Activated naive CD8-positive, alpha-beta T cell treated with anti-CD3 and anti-CD28 coated beads for 36 hours (primary cell): ENCODE measurements around the gene HOXD4. TPM values are rescaled to one million over a fixed set of nuclear protein-coding genes. Genes with fewer than 3 reads are reported as not detected.

Experiments
- DNase-seq: peaks from one replicate; pipeline ENCODE4 v3.0.0; 2021
- H3K27ac Mint-ChIP-seq: one replicate; pipeline ENCODE4 v1.8.0; 2022; ENCODE audit warnings: mild to moderate bottlenecking, moderate library complexity, mixed read lengths
- H3K27me3 Mint-ChIP-seq: one replicate; pipeline ENCODE4 v1.8.0; 2022; ENCODE audit warnings: mild to moderate bottlenecking, mixed read lengths
- H3K36me3 Mint-ChIP-seq: one replicate; pipeline ENCODE4 v1.8.0; 2021; ENCODE audit warnings: mild to moderate bottlenecking, mixed read lengths
- H3K4me1 Mint-ChIP-seq: one replicate; pipeline ENCODE4 v1.8.0; 2021; ENCODE audit warnings: mixed read lengths
- H3K4me3 Mint-ChIP-seq: one replicate; pipeline ENCODE4 v1.8.0; 2022; ENCODE audit warnings: mild to moderate bottlenecking, moderate library complexity, mixed read lengths
- H3K9me3 Mint-ChIP-seq: one replicate; pipeline ENCODE4 v1.8.0; 2022; ENCODE audit warnings: mixed read lengths
- total RNA-seq, 2 experiments: library from RNA; stranded (reverse); gene quantifications; one replicate each; pipeline ENCODE4 v1.2.3, GENCODE V29; 2021

HOXD4 gene
- total RNA-seq, 2 experiments from 2014 or later, result not detected

DNA sequence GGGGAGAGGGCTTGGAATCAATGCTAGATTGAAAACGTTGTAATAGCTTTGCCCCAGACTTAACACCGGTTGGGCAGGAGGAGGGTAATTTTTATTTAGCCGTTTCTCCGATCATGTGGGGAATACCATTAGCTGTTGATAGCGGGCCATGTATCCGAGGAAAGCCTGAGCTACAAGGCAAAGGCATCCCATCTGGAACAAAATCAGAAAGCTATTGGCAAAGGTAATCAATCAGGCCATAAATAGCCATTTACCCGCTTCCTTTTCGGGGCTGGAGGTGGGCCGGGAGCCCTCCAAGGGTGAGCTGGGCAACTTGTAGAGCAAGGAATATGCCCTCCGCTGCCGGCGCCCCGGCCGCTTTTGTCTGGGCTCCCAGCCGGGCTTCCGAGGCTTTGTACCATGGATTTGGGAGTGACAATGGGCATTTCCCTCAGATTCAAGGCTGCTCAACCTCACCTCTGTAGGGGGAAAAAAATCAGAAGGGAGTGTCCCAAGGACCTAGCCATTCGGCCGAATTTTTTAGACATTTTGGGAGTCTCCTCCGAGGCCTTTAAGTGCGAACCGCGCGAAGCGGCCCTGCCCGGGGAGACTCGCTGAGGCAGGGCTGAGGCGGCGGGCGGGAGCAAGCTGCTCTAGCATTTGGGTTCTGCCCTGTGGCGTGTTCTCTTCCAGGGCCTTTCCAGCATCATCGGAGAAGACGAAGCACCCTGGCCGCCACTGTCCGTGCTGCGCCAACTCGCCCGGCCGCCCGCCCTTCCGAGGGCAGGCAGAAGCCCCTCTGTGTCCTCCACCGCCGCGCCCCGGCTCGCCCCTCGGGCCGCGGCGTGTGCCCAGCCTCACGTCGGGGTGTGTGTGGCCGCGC lies 29.9 kb upstream of the HOXD4 start:
- Mint-ChIP-seq H3K4me3 (no peak overlapping the region), H3K27me3 (peaks cover 95% of the 10 kb centered on the region), H3K27ac (no peak overlapping the region), H3K9me3 (peaks cover 5% of the 10 kb centered on the region), H3K36me3 (peaks cover 6% of the 10 kb centered on the region), H3K4me1 (peaks cover 7% of the 10 kb centered on the region)
- no peak for DNase-seq

GRCh38 chr2:176122052-176122682 lies 29.2 kb upstream of the HOXD4 start:
- H3K9me3 Mint-ChIP-seq, result peaks cover 2% of the 10 kb centered on the region
- H3K36me3 Mint-ChIP-seq, result peaks cover 2% of the 10 kb centered on the region
- H3K4me3 Mint-ChIP-seq, result peak overlapping the region; percentile 57
- peaks cover 9% of the 10 kb centered on the region for H3K4me1 Mint-ChIP-seq
- no peak for DNase-seq
- H3K27ac Mint-ChIP-seq, result no peak overlapping the region
- H3K27me3 Mint-ChIP-seq, result peaks cover 95% of the 10 kb centered on the region

DNA sequence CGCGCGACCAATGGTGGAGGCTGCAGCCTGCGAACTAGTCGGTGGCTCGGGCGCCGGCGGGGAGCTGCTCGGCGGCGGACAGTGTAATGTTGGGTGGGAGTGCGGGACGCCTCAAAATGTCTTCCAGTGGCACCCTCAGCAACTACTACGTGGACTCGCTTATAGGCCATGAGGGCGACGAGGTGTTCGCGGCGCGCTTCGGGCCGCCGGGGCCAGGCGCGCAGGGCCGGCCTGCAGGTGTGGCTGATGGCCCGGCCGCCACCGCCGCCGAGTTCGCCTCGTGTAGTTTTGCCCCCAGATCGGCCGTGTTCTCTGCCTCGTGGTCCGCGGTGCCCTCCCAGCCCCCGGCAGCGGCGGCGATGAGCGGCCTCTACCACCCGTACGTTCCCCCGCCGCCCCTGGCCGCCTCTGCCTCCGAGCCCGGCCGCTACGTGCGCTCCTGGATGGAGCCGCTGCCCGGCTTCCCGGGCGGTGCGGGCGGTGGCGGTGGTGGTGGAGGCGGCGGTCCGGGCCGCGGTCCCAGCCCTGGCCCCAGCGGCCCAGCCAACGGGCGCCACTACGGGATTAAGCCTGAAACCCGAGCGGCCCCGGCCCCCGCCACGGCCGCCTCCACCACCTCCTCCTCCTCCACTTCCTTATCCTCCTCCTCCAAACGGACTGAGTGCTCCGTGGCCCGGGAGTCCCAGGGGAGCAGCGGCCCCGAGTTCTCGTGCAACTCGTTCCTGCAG lies 28.5 kb upstream of the HOXD4 start, which contains the start of gene HOXD9:
HOXD9 (plus strand) TSS at position 37 of the 728 bp plus-strand sequence; CDS start at position 87, 50 bp downstream.
- peaks cover 2% of the 10 kb centered on the region for H3K36me3 Mint-ChIP-seq
- H3K27ac Mint-ChIP-seq, result no peak within 1 kb of the TSS
- H3K4me3 Mint-ChIP-seq, result peak within 1 kb of the TSS; percentile 57
- H3K27me3 Mint-ChIP-seq, result peaks cover 95% of the 10 kb centered on the region
- DNase-seq, result no peak
- peaks cover 9% of the 10 kb centered on the region for H3K4me1 Mint-ChIP-seq
- H3K9me3 Mint-ChIP-seq, result peaks cover 2% of the 10 kb centered on the region

- Mint-ChIP-seq H3K4me1 (peaks cover 14% of the 10 kb centered on the region), H3K4me3 (peak overlapping the region; percentile 29), H3K9me3 (peaks cover 2% of the 10 kb centered on the region), H3K27ac (no peak overlapping the region), H3K36me3 (peaks cover 2% of the 10 kb centered on the region), H3K27me3 (peaks cover 95% of the 10 kb centered on the region)
- DNase-seq, result no peak
These were observed 27.8 kb upstream of the HOXD4 start for GRCh38 chr2:176123411-176124109.

- Mint-ChIP-seq H3K4me1 (peaks cover 18% of the 10 kb centered on the region), H3K36me3 (no peaks in the 10 kb centered on the region), H3K9me3 (no peaks in the 10 kb centered on the region), H3K27me3 (peaks cover 95% of the 10 kb centered on the region), H3K4me3 (peak overlapping the region; percentile 29), H3K27ac (no peak overlapping the region)
- no peak for DNase-seq
These were observed 27.0 kb upstream of the HOXD4 start for GRCh38 chr2:176124110-176124946.

GRCh38 chr2:176124947-176125771 lies 26.2 kb upstream of the HOXD4 start:
- H3K4me3 Mint-ChIP-seq, result no peak overlapping the region
- H3K27me3 Mint-ChIP-seq, result peaks cover 87% of the 10 kb centered on the region
- DNase-seq, result no peak
- no peaks in the 10 kb centered on the region for H3K9me3 Mint-ChIP-seq
- H3K27ac Mint-ChIP-seq, result no peak overlapping the region
- no peaks in the 10 kb centered on the region for H3K36me3 Mint-ChIP-seq
- peaks cover 18% of the 10 kb centered on the region for H3K4me1 Mint-ChIP-seq

DNA sequence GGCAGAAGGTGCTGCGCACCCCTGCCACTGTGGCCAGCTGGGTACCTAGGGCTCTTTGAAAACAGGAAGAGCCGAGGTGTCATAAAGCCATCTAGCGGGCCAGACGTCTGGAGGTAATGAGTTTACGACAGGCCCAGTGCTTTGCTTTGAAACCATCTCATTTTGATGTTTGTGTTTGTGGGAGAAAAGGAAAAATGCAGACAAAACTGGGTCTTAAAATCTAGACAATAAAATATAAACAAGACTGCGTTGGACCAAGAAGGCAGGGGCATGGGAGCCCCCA lies 25.6 kb upstream of the HOXD4 start:
- no peaks in the 10 kb centered on the region for H3K9me3 Mint-ChIP-seq
- H3K4me1 Mint-ChIP-seq, result peaks cover 18% of the 10 kb centered on the region
- no peak for DNase-seq
- no peaks in the 10 kb centered on the region for H3K36me3 Mint-ChIP-seq
- H3K27ac Mint-ChIP-seq, result no peak overlapping the region
- no peak overlapping the region for H3K4me3 Mint-ChIP-seq
- peaks cover 87% of the 10 kb centered on the region for H3K27me3 Mint-ChIP-seq

DNA sequence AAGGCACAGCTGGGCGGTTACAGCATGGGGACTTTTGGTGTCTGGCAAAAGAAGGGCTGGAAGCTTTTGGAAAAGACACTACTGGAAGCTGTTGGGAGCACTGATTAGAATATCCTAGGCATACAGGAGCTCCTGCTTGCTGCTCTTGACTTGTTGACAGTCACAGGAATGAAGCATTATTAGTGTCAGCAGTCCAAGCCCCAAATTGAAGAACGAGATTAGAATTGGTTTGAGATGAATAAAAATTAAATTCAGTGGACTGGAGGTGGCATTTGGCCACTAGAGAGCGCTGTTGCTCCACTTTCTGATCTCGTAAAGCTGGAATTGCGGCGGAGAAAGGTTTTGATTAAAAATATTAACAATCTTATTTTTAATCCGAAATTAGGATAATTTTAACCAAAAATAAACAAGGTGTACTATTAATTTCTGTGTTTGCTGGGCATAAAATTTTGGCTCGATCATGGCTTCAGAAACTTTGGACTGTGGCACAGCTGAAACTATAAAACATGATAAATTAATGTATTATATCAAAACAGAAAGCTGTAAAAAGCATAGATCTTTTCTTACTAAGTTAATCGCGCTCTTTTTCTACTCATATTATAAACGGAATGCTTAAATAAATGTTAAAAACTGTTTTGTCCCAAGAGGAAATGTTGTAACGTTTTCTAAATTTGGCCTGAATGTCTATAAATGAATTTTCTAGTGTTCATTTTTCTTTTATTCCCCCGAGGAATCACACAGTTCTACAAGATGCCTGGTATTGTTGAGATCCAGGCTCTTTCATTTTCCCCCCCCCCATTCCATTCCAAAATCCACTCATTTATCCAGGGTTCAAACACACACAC lies 24.2 kb upstream of the HOXD4 start:
- peaks cover 27% of the 10 kb centered on the region for H3K4me1 Mint-ChIP-seq
- no peak overlapping the region for H3K27ac Mint-ChIP-seq
- no peaks in the 10 kb centered on the region for H3K36me3 Mint-ChIP-seq
- H3K9me3 Mint-ChIP-seq, result no peaks in the 10 kb centered on the region
- DNase-seq, result peak; percentile 44
- H3K27me3 Mint-ChIP-seq, result peaks cover 87% of the 10 kb centered on the region
- no peak overlapping the region for H3K4me3 Mint-ChIP-seq

DNA sequence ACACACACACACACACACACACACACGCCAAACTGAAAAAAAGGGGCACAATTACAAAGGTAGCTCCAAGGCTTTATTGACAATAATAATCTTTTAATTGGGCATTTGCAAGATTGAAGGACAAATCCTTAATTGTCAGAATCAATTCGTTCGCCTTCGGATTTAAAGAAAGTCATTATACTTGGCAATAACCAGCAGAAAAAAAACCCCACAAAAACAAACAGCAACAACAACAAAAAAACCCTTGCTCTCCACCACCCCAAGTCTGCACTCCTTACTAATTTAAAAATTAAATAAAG lies 23.6 kb upstream of the HOXD4 start:
- DNase-seq, result no peak
- Mint-ChIP-seq H3K4me1 (peaks cover 30% of the 10 kb centered on the region), H3K27me3 (peaks cover 88% of the 10 kb centered on the region), H3K36me3 (no peaks in the 10 kb centered on the region), H3K9me3 (no peaks in the 10 kb centered on the region), H3K4me3 (no peak overlapping the region), H3K27ac (no peak overlapping the region)

- Mint-ChIP-seq H3K4me1 (peaks cover 33% of the 10 kb centered on the region), H3K27me3 (peaks cover 91% of the 10 kb centered on the region), H3K27ac (peak overlapping the region; percentile 39), H3K4me3 (no peak overlapping the region), H3K9me3 (no peaks in the 10 kb centered on the region), H3K36me3 (no peaks in the 10 kb centered on the region)
- no peak for DNase-seq
These were observed 23.0 kb upstream of the HOXD4 start for GRCh38 chr2:176128172-176128981.

DNA sequence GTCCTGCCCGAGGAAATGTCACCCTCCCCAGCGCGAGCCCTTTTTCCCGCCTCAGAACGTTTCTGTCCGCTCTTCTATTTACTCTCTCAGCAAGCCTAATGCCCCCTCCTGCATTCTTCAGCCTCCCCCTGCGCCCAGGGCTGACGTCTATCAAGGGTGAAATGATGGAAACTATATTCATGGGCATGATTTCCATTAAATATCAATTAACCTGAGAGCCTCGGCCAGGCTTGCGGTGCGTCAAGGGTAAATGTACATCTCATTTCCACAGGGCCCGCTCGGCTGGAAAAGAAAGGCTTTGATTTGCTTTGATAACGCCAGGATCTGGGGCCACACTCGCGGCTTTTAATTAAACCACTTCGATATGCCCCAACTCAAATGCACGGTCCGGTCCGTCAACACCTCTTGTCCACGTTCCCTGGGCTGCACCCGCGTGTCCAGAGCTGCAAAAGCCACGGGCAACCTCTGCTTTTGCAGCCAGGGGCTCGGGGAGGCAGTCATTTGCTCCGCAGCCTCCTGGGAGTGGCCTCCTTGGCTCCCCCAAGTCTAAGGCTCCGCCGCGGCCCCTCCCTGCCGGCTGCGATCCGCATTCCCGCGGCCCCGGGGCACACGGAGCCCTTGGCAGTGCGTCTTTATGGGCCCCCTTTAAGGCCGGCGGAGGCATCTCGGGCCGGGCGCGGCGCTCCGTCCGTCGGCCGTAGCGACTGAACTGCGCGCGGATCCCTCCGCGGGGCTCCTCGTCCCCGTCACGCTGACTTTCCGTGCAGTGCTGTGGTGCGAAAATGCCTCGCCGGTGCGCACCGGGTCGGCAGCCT lies 22.2 kb upstream of the HOXD4 start, which contains the start of gene HOXD8:
HOXD8 (plus strand) TSS at position 724 of the 815 bp plus-strand sequence. CDS start 662 bp downstream, outside the sequence.
- no peaks in the 10 kb centered on the region for H3K36me3 Mint-ChIP-seq
- peaks cover 91% of the 10 kb centered on the region for H3K27me3 Mint-ChIP-seq
- H3K4me1 Mint-ChIP-seq, result peaks cover 28% of the 10 kb centered on the region
- no peaks in the 10 kb centered on the region for H3K9me3 Mint-ChIP-seq
- peak within 1 kb of the TSS; percentile 43 for H3K4me3 Mint-ChIP-seq
- H3K27ac Mint-ChIP-seq, result no peak within 1 kb of the TSS
- DNase-seq, result no peak

DNA sequence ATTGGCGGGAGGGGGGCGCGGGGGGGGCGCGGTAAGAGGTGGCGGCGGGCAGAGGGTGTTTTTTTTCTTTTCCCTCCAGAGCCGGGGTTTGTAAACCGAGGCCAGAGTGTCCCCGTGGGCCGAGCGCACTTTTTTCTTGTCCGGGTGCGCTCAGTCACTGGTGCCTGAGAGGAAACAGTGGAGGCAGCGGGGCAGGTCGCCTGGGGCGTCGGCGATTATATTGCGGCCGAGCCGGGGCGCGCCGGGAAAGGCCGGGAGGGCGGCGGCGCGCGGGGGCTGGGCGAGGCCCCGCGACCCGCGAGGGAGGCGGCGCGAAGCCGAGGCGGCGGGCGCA lies 21.6 kb upstream of the HOXD4 start:
- Mint-ChIP-seq H3K4me3 (peak overlapping the region; percentile 29), H3K4me1 (peaks cover 28% of the 10 kb centered on the region), H3K27ac (no peak overlapping the region), H3K9me3 (no peaks in the 10 kb centered on the region), H3K27me3 (peaks cover 91% of the 10 kb centered on the region), H3K36me3 (no peaks in the 10 kb centered on the region)
- no peak for DNase-seq
